ENCODE results near the gene ZBTB22.

Gene ZBTB22

DNA sequence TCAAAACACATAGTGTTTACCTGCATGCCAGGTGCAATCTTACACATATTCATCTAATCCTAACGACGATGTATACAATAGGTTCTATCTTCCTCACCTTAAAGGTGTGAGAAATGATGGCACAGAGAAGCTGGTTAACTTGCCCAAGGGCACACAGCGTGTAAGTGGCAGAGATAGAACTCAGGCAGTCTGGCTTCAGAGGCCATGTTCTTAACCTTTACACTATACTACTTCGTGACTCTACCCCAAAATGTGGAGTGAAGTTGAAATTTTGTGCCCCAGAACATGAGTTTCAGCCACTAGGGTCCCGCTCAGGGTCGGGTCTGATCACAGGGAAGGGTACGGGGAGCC is 46.5 kb downstream of the ZBTB22 start:
- Histone ChIP-seq H3K36me3 (peaks cover 30% of the 10 kb centered on the region), H3K27ac (peak overlapping the region; percentile 96), H3K4me3 (ENCODE audit: low read depth in 1 of 2, low read length in 1 of 2) (peak overlapping the region; percentile 73 to 87), H3K27me3 (no peaks in the 10 kb centered on the region), H3K9me3 (no peaks in the 10 kb centered on the region), H3K4me1 (ENCODE audit: control insufficient read depth in 1 of 2, insufficient read depth in 1 of 2, low read depth in 1 of 2, low read length in 1 of 2) (peaks cover 21 to 27% of the 10 kb centered on the region in 2 experiments)
- no peak for TF ChIP-seq CTCF (IDR thresholded peaks at IDR 0.05)
